ENCODE data around the gene TNFRSF17.

TNFRSF17 gene

GRCh38 chr16:11996433-11997330 is 31.7 kb downstream of the TNFRSF17 start:
- DNase-seq (ENCODE audit: low read depth) = no peak
- no peak overlapping the region for H3K4me3 ChIP-seq (ENCODE audit: low read length)
- TF ChIP-seq CTCF (conservative IDR thresholded peaks at IDR 0.05; ENCODE audit: low read length) = no peak

DNA sequence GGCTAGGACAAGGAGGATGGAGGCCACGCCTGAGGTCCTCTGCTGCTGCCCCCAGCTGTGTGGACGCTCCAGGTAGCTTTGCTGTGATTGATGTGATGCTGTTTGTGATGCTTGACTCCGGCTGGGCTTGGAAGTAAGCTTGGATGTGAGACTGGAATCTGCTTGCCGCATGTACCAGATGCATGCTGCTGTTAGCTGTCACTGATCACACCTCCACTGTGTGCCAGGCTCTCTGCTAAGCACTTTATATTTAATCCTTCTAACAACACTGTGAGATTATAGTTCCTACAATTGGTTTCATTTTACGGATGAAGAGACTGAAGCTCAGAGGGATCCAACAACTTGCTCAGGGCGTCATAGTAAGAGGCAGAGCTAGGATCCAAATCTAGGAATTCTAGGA is 35.0 kb downstream of the TNFRSF17 start:
- TF ChIP-seq CTCF (conservative IDR thresholded peaks at IDR 0.05; ENCODE audit: low read length) = no peak

GRCh38 chr16:12002447-12003006 is 37.5 kb downstream of the TNFRSF17 start:
- H3K4me3 ChIP-seq (ENCODE audit: low read length) = no peak overlapping the region
- no peak for TF ChIP-seq CTCF (conservative IDR thresholded peaks at IDR 0.05; ENCODE audit: low read length)
- peak; percentile 68 for DNase-seq (ENCODE audit: low read depth)

More for the DNA sequence above, 35.0 kb downstream of the TNFRSF17 start:
- DNase-seq (ENCODE audit: low read depth) = no peak
- no peak overlapping the region for H3K4me3 ChIP-seq (ENCODE audit: low read length)

DNA sequence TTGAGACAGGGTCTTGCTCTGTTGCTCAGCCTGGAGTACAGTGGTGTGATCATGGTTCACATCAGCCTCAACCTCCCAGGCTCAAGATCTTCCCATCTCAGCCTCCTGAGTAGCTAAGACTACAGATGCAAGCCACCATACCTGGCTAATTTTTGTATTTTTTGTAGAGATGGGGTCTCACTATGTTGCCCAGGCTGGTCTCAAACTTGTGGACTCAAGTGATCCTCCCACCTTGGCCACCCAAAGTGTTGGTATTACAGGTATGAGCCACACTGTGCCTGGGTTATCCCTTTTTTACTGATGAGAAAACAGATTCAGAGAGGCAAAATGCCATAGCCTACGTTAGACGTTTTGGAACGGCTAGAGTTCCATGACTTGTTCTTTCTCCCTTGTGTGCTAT is 41.6 kb downstream of the TNFRSF17 start:
- DNase-seq (ENCODE audit: low read depth) = no peak
- TF ChIP-seq CTCF (conservative IDR thresholded peaks at IDR 0.05; ENCODE audit: low read length) = no peak
- H3K4me3 ChIP-seq (ENCODE audit: low read length) = no peak overlapping the region

GRCh38 chr16:12009462-12009861 is 44.5 kb downstream of the TNFRSF17 start:
- TF ChIP-seq CTCF (conservative IDR thresholded peaks at IDR 0.05; ENCODE audit: low read length) = no peak
- DNase-seq (ENCODE audit: low read depth) = no peak
- no peak overlapping the region for H3K4me3 ChIP-seq (ENCODE audit: low read length)

- TF ChIP-seq CTCF (conservative IDR thresholded peaks at IDR 0.05; ENCODE audit: low read length) = no peak
- H3K4me3 ChIP-seq (ENCODE audit: low read length) = no peak overlapping the region
- no peak for DNase-seq (ENCODE audit: low read depth)
Measured at GRCh38 chr16:12009922-12010321, 44.9 kb downstream of the TNFRSF17 start.
